ENCODE results near the gene NPRL2. TPM values are rescaled to one million over a fixed set of nuclear protein-coding genes. Genes with fewer than 3 reads are reported as not detected.

NPRL2 gene
- polyA plus RNA-seq, 1 donor: 19.6 TPM

DNA sequence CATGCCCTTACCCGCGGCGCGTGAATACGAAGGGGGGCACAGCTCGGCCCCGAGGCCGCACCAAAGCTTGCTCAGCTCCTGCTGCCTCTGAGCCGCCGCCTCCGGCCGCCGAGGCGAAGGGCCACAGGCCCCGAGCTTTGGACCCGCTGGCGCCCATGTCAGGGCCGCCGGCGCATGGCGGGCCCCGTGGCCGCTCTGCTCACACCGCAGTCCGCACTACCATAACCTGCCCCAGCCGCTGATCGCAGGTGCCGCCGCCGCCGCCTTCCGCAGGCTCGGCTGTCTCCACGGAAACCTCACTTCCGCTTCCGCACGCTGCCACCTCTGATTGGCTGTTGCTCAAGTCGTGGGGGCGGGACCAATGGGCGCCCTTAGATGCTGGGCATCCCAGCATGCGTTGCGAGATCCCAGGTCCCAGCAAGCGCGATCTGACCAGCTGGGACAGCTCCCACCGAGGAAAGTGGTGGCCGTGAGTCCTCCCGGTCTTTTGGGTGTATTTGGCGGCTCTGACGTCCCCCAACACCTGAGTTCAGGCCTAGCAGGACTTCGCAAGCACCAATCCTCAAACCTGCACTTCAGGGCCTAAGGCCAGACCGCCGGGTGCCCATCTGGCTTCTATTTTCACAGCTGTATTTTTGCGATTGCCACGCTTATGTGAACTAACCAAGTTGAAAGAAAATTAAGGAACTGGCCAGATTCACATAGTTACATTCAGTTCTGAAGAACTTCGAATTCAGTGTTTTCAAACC is 22.5 kb downstream of the NPRL2 start, which contains the start of gene TUSC2:
Gene TUSC2 (minus strand): TSS at position 281 of the 749 bp plus-strand sequence. CDS start 124 bp downstream, at position 157.
- DNase-seq (ENCODE audit: low read depth): peak; percentile 83

DNA sequence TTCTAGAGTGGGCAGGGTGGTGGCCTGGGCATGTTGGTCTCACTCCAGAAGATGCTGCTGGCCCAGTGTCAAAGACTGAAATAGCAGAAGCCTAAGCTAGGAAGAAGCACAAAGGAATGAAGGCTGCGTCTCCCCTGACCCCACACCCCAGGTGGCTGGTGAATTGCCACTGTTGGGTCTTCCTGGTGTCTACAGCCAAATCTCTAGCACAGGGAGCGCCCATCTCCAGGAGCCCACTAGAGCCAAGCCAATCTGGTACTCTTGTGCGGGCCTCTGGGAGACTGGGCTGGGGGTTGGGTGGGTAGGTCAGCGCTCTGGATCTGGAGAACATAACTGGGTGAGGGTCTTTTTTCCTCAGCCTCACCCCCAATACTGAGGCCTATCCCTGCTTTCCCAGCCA is 23.4 kb downstream of the NPRL2 start:
- DNase-seq (ENCODE audit: low read depth): no peak

DNA sequence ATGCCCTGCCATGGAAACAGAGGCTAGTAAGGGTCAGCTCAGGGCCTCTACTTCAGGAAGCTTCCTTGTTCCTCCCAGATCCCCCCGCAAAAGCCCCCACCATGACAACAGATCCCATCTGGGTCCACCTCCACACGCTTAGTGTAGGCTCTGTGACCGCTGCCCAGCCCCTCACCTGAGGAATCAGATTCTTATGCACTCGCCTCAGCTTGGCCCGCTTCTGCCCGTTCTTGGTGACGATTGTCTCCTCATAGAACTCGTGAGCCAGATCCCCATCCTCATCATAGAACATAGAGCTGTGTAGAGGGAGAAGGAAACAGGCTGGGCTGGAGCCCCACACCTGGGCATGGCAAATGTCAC is 24.4 kb downstream of the NPRL2 start:
- DNase-seq (ENCODE audit: low read depth): no peak

DNA sequence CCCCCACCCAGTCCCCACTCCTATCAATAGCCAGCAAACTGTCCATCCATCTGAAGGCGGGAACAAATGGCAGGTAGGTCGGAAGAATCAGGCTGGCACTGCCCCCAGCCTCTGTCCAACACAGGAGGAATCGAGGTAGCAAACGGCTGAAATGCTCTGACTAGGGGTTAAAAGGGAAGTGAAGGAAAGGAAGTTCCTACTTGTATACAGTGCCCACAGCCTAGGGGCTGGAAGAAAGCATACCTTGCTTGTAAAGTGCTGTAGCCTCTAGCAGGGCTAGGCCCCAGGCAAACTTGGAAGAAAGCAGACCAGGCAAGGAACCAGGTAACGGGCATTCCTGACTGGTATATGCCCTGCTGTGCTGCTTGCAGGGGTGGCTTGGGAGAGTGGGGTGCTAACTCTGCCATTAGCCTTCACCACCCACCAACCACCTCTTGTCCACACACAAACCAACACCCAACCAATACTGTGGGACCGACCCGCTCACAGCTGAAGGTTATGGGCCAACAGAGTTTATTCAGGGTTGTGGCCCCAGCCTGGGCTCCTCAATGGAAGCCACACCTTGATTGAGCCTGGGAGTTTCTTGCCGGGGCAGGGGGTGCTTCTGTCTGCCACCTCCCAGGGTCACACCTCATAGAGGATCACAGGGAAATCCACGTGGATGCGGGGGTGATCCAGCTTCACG is 24.9 kb downstream of the NPRL2 start:
- DNase-seq (ENCODE audit: low read depth): no peak

DNA sequence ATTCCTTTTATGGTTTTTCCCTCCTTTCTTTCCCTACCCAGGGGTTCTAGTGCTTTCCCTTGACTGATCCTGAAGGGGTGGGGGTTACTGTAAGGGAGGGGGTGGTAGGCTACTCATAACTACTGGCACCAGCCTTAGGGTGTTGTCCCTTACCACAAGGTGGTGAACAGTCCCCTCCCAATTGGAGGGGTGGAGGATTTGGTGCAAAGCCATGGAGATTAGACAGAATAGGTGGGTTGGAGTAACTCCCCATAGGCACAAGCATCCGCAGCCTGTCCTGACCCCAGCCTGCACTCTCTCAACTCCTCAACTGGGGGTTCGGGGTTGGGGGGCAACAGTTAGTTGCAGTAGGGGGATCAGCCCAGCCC is 25.5 kb downstream of the NPRL2 start:
- no peak for DNase-seq (ENCODE audit: low read depth)

DNA sequence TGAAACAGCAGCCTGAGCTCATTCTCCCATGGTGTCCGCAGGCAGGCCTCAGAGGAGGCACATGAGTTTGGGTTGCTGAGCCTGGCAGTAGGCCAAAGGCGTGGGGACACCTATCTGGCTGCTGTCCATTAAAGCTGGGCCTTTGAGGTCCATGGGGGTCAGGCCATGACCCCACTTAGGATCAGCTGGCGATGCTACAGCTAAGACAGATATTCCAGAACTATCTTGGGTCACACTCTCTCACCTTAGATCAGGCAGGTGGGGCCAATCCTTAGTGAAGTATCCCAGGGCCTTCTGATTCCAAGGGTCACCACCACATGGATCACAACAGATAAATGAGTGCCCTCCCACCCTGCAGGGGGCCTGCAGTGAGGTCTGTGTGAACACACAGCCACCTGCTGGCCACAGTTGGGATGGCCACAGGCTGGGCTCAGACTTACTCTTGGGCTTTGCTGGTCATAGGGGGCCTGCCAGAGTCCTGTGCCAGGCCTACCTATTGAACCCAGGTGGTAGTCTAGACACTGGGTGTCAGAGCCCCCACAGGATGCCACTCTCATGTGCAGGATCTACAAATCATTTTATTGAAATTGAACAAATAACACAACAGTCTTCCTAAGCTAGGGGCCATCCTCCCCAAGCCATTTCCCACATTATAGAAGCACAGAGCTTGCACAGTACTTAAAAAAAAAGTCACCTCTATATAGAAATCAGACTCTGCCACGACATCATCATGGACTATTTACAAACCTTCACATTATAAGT is 26.0 kb downstream of the NPRL2 start:
- no peak for DNase-seq (ENCODE audit: low read depth)

DNA sequence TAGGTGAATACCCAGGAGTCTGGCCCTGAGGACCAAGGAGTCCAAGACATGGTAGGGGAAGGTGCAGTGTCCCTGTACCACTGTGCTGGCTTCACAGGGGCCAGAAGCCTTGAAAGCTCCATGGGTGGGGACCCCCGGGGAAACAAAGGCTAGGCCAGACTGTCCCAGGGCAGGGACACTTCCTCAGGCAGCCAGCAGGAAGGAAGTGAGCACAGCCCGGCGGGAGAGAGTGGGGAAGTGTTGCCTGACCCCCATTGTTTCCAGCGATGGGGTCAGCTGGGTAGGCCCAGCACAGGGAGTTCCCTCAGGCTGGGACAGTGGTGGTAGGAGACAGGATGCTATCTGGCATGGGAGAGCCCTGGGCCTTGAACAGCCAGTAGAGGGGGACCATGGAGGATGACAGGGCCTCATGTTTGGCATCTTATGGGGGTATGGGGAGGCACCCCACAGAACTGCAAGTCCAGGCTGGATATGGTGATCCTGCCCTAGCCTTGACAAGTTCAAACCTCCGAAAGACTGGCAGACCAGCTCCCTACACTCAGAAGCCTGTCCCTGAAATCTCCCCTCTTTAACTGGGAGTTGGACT is 26.9 kb downstream of the NPRL2 start:
- DNase-seq (ENCODE audit: low read depth): no peak

DNA sequence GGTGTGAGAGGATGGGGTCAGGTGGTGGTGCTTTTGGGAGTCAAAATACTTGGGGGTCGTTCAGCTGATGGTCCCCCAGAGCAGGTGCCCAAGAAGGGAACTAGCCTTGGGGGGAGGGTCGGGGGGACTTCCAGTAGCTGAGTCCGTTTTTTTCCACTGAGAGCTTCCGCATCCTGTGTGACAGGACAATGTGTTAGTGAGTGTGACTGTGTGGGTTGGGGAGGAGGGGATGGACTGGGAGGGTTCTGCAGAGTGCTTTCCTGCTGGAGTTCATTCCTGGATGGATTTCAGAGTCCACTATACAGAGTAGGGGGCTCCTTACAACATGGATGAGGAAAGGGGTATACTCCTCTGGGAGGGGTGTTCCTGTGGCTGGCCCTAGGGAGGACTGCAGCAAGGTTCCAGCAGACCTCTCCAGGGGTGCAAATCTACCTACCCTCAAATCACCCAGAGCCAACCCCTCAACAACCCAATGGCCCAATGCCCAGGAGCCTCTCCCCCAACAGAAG is 27.4 kb downstream of the NPRL2 start:
- no peak for DNase-seq (ENCODE audit: low read depth)

DNA sequence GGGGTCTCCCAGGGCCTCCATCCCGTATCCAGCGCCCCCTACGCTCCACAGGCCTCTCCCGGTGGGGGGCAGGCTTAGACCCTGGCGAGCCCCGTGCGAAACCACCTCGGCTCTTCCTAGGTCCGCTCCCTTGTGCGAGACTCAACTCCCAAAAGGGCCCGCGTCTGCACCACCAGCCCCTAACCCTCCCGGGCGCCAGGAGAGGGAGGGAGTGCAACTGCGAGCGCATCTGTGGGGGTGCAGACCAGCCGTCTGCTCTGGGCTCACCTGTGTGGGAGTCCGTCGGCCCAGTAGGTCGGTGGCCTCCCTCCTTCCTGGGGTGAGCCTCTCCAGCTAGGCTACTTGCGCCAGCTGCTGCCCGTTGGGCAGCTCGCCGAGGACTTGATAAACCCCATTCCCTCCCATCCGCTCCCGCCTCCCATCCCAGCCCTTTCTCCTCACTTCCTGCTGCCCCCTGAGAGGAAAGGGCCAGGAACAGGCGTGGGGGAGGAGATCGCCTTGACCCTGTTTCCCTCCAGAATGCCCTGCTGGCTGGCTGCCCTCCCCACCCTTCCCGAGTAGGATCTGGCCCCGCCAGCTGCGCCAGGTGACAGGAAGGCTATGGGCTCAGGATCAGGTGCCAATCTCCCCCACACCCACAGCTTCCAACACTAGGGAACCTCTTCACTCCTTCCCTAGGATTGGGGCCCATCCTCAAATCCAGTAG is 28.0 kb downstream of the NPRL2 start, which contains the start of gene HYAL2:
Gene HYAL2 (minus strand): TSS at position 360 of the 706 bp plus-strand sequence. CDS start 2,256 bp downstream, outside the sequence.
- no peak for DNase-seq (ENCODE audit: low read depth)

DNA sequence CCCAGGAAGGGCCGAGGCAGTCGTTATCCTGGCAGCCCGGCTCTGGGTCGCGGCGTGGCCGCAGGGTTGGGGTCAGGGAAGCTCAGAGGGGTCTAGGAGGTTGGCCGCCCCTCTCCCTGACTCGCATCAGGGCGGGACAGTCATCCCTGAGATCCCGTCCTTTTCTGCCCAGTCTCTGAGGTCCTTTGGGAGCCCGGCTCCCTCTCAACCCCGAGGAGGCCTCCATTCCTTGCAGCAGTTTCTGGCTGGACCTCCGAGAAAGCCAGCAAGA is 28.5 kb downstream of the NPRL2 start:
- no peak for DNase-seq (ENCODE audit: low read depth)

DNA sequence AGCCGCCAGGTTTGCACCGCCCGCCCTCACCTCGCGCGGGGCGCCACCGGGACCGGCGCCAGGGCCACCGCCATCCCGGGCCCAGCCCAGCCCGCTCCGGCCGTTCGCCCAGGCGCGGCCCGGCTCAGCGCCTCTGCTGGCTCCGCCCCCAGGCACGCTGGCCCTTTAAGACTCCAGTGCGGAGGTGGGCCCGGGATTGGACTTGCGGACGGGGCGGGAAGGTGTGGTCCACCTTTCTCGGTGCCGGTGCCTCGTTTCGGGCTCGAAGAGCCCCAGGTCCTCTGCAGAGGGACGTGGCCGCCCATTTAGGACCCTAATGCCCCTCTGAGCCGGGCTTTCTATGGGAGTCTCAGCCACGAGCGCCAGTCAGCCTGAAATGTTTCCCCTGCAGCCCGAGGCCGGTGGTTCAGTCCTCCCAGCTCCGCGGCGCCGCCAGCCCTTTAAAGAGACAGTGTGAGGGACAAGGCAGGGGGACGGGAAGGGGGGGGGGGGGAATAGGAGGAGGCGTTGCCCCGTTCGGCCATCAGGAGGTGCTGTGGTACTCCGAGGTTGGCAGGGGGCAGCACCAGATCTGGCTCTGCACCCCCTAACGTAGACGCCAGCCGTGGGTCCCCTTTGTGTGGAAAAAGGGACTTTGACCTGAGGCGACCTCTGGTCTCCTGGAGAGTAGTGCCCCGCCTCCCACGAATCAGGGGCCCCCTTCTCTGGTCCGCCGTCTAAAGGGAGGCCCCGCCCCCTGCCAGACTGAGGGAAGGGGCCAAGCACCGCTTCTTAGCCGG is 29.1 kb downstream of the NPRL2 start:
- no peak for DNase-seq (ENCODE audit: low read depth)

DNA sequence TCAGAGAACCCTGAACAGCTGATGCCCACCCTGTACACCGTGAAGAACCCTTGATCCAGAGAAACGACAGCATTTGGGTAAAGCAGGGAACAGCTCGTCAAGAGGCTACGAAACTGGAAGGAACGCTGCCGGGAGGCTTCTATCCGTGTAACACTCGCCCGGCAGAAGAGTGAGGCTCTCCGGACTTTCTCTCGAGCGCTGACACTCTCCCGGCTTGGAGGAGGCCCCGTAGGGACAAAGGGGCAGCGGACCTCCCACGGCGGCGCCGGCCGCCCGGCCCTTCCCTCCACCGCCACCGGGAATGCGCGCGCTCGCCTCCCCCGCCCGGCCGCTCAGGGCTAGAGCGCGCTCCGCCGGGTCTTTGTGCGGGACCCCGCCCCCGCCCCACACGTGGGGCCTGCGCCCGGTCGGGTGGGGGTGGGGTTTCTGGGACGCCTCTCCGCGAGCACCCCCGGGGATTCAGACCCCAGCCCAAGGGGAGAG is 29.7 kb downstream of the NPRL2 start:
- DNase-seq (ENCODE audit: low read depth): no peak

DNA sequence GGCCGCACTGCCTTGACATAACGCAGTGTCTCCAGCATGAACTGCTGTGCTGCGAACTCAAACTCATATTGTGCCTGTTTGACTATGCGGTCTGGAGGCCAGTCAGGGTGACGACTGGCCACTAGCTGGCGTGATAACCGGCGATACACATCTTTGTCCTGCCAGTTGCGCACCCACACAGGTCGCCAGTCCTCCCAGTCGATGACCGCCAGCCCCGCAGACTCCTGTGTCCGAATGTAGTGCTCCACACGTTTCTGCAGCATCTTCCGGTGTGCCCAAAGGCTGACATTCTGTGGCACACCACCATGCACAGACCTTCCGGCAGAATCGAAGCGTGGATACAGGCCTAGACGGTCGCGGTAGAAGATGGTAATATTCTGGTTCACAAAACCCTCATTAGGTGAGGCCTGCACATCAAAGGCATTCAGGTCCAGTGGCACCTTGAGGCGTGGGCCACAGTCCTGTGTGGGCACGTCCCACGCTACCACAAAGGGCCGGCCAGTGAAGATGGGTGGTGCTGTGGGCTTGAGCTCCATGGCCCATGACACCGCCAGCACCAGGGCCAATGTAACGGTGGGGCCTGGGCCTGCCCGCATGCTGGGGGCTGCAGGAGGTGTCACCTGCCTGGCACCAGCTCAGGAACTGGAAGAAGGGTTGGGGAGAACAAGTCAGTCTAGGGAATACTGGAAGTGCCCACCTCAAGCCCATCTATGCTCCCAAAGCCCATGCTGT is 30.5 kb downstream of the NPRL2 start:
- no peak for DNase-seq (ENCODE audit: low read depth)

DNA sequence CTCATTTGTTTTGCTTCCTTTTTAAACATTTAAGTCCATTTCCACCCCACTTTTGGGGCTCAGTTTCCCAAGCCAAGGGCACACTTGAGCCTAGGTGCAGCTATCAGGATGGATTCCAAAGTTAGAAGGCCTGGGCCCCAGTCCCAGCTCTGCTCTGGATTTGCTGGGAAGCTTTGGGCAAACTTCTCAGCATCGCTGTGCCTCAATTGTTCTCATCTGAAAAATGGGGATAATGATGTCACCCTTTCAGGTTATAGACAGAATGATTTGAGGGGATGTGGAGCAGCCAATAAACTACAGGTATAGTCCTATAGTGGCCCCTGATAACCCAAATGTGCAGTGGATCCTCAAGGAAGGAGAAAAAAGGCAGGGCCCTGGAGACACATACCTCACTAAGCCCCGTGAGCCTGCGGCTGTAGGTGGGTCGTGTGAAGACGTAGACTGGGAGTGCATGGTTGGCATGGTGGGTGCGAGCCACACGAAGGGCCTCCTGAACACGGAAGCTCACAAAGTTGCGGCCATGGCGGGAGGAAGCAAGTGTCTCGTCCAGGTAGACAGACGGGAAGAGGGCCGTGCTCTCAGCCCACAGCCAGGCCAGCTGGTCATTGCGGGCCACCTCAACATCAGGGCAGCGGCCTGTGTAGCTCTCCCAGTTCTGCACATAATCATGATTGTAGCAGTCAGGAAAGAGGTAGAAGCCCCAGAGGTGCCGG is 31.2 kb downstream of the NPRL2 start:
- no peak for DNase-seq (ENCODE audit: low read depth)

DNA sequence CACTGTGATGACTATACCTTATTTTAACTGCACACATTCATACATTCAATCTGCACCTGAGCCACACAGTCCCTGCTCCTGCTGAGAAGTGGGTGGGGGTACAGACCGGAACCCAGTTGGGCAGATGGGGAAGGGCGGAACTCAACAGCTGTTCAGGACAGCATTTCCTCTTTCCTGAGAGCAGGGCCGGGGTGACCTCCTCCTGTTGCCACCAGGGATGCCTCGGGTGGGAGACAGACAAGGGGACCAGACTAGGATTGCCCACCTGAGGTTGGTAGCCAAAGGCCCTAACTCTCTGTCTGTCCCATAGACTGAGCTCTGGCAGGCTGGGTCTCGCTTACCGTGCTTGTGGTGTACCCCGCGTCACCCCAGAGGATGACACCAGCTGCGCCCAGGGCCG is 32.0 kb downstream of the NPRL2 start:
- no peak for DNase-seq (ENCODE audit: low read depth)

DNA sequence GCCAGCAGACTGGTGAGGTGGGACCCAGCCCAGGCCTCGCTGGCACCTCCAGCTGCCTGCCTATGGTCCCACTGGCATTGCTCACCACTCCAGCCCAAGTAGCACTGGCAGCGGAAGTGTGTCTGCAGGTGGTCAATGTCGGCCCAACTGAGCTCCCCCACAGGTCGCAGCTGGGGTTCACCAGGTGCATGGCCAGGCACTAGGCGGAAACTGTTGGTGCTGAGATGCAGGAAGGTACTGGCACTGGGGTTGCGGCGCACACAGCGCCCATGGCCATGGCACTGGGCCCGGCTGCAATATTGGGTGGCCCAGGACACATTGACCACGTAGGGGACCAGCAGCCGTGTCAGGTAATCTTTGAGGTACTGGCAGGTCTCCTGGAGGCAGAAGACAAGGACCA is 32.4 kb downstream of the NPRL2 start:
- DNase-seq (ENCODE audit: low read depth): no peak

DNA sequence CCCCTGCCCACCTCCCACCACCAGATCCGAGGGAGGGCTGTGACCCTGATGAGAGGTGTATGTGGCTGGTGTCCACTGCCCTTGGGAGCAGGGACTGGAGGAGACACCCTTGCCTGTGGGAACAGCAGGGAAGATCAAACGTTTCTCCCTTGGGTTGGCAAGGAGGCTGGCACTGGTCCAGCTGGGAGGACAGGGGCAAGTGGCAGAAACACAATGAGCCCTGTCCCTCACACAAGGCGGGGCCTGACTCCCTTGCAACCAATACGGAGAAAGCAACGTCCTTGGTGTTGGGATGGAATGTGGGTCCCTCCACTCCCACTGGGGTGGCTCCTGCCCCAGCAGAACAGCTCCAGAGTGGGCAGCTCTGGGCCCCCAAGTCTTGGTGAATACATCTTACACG is 33.3 kb downstream of the NPRL2 start:
- no peak for DNase-seq (ENCODE audit: low read depth)

DNA sequence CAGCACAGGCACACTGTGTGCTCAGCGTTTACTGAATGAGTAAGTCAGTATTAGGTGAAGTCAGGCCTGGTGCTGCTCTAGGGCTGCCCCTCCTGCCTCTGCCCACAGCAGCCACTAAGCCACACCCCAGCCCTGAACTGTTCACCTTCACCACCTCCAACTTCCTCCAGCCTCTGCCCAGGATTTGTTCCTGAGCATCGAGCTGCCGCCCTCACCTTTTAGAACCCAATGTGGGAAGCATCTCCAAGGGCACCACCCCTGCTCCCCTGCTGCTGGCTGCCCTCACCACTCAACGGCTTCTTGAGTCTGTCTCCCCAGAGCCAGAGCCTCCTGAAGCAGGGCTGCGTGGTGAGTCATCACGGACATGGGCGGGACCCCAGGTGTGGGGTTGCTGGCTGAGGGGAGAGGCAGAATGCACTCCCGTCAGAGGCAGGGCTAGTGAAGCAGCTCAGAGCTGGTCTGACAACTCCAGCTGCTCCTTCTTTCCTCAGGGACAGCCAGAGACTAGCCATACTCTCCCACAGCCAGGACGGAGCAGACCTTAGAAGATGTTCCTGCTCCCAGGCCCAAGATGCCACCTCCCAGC is 33.8 kb downstream of the NPRL2 start:
- DNase-seq (ENCODE audit: low read depth): no peak

DNA sequence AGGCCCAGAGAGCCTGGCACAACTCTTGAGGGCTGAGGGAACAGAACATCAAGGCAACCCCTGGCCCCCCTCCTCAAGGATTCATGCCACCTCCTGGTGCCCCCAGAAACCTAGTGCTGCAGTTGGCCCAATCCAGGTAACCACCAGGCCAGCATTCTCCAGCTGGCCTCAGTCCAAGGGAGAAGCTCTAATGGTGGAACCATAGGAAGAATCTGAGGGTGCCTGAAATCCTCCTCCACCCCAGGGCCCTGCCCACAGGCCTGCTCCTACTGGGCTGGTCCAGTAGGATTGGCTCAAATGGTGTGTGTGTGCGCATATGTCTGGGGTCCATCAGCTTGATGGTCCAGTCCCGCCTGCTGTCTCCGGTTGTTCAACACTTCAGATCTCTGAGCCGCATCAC is 35.8 kb downstream of the NPRL2 start:
- no peak for DNase-seq (ENCODE audit: low read depth)
